GM23248 (cell line): ENCODE data around the gene RTP2. TPM values are rescaled to one million over a fixed set of nuclear protein-coding genes. Genes with fewer than 3 reads are reported as not detected.

Source experiments
- DNase-seq: peaks from one replicate; pipeline ENCODE4 v3.0.0-alpha.2; 2015
- H2AFZ ChIP-seq: fragments of 200-600 bp; sonication (generic); 2 replicates; pipeline ENCODE4 v1.6.1; 2016; ENCODE audit warnings: antibody characterized with exemption
- H3F3A ChIP-seq: fragments of 200-600 bp; sonication (generic); 2 replicates; pipeline ENCODE4 v1.6.1; 2016; ENCODE audit warnings: mild to moderate bottlenecking, antibody characterized with exemption, mixed run types; ENCODE audit not compliant: insufficient read depth
- H3K27ac ChIP-seq: fragments of 200-600 bp; sonication (generic); 2 replicates; pipeline ENCODE4 v1.5.1; 2016; ENCODE audit warnings: mild to moderate bottlenecking
- H3K27me3 ChIP-seq: fragments of 200-600 bp; sonication (generic); replicated peaks from 2 replicates; pipeline ENCODE4 v1.6.1; 2016; ENCODE audit warnings: mild to moderate bottlenecking; ENCODE audit not compliant: insufficient read depth
- H3K36me3 ChIP-seq: fragments of 200-600 bp; sonication (generic); 2 replicates; pipeline ENCODE4 v1.6.1; 2016; ENCODE audit warnings: low read depth, mild to moderate bottlenecking
- H3K4me1 ChIP-seq: fragments of 200-600 bp; sonication (generic); 2 replicates; pipeline ENCODE4 v1.6.1; 2016; ENCODE audit warnings: mild to moderate bottlenecking; ENCODE audit not compliant: insufficient read depth
- H3K4me2 ChIP-seq: fragments of 200-600 bp; sonication (generic); one replicate; pipeline ENCODE4 v1.6.1; 2016; ENCODE audit warnings: mild to moderate bottlenecking; ENCODE audit not compliant: unreplicated experiment
- H3K4me3 ChIP-seq: fragments of 200-600 bp; sonication (generic); 2 replicates; pipeline ENCODE4 v1.5.1; 2016; ENCODE audit warnings: mild to moderate bottlenecking
- H3K79me2 ChIP-seq: fragments of 200-600 bp; sonication (generic); 2 replicates; pipeline ENCODE4 v1.6.1; 2016; ENCODE audit warnings: mild to moderate bottlenecking; ENCODE audit not compliant: insufficient read depth
- H3K9ac ChIP-seq: fragments of 200-600 bp; sonication (generic); 2 replicates; pipeline ENCODE4 v1.6.1; 2016; ENCODE audit warnings: mild to moderate bottlenecking
- H3K9me2 ChIP-seq: fragments of 200-600 bp; sonication (generic); 2 replicates; pipeline ENCODE4 v1.6.1; 2016; ENCODE audit warnings: mixed run types, mild to moderate bottlenecking, moderate library complexity; ENCODE audit not compliant: insufficient read depth
- H3K9me3 ChIP-seq: fragments of 200-600 bp; sonication (generic); one replicate; pipeline ENCODE4 v1.6.1; 2017; ENCODE audit warnings: low read depth
- H4K20me1 ChIP-seq: fragments of 200-600 bp; sonication (generic); 2 replicates; pipeline ENCODE4 v1.6.0; 2016; ENCODE audit not compliant: insufficient read depth
- EZH2 ChIP-seq: fragments of 200-600 bp; sonication (generic); IDR thresholded peaks from 2 replicates; pipeline ENCODE4 v1.6.1; 2018; ENCODE audit warnings: antibody characterized with exemption, mild to moderate bottlenecking; ENCODE audit not compliant: insufficient read depth, poor library complexity, severe bottlenecking
- EZH2phosphoT487 ChIP-seq: fragments of 200-600 bp; sonication (generic); IDR thresholded peaks from 2 replicates; pipeline ENCODE4 v1.6.1; 2018; ENCODE audit warnings: antibody characterized with exemption, moderate library complexity, mild to moderate bottlenecking, low read depth; ENCODE audit not compliant: insufficient read depth
- whole genome bisulfite sequencing, 2 experiments: methylation state at CpG; one replicate each; pipeline ENCODE4 v1.1.6; 2015 to 2017; ENCODE audit warnings: low lambda C conversion rate in 2 of 2, low coverage in 1 of 2; ENCODE audit errors: missing lambda C conversion rate in 2 of 2; 5-methylcytosine and 5-hydroxymethylcytosine counted together
- in situ Hi-C: fragments of 300-500 bp; cut with MboI; formaldehyde crosslinking; loops from 2 replicates; pipeline ENCODE4 v1.15.0; 2020
- polyA plus RNA-seq: library from polyadenylated mRNA; unstranded; fragments of >200 nt; fragmentation: Nextera tagmentation; extraction: Ambion mirVana; gene quantifications from 2 replicates; pipeline ENCODE4 v1.2.1, GENCODE V29; 2016
- total RNA-seq: library from RNA; depleted of rRNA; stranded (reverse); fragments of >200 nt; shearing (Covaris generic); gene quantifications from 2 replicates; pipeline ENCODE4 v1.2.3, GENCODE V29; 2014

Gene RTP2
- total and polyA plus RNA-seq, 2 experiments from 2014 or later, result not detected

DNA sequence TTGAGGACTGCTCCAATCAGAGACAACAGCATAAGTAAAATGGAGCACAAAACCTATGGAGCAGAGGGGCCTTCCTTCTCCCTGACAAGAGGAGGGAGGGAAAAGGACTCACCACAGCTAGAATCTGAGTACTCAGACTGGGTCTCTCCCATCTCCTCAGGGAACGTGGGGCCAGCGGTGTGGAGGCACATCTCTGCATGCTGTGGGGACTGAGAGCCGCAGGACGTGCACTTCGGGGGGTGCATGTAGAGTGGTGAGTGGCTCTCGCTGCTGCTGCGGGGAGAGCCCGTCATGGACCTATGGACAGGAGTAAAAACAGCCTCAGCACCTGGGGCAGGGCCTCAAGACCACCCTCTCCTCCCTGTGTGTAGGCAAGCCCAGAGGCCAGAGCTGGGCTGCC lies 25.9 kb upstream of the RTP2 start:
- Histone ChIP-seq H3K9ac (no peak overlapping the region), H3K9me3 (no peaks in the 10 kb centered on the region), H3K79me2 (peaks cover 20% of the 10 kb centered on the region; the same call in 1 of the 2 replicates), H3K4me1 (no peaks in the 10 kb centered on the region), H3K27ac (no peak overlapping the region), H3K4me3 (no peak overlapping the region), H2AFZ (no peak overlapping the region), H3K36me3 (peaks cover 97% of the 10 kb centered on the region), H3F3A (peaks cover 6% of the 10 kb centered on the region; the same call in 1 of the 2 replicates), H3K27me3 (no peaks in the 10 kb centered on the region), H4K20me1 (0 out of 2 replicates have a peak, but pooled peaks cover 3% of the 10 kb centered on the region), H3K9me2 (no peaks in the 10 kb centered on the region), H3K4me2 (no peak overlapping the region)
- 98 to 100% methylated on average over 7 to 8 of the region's 8 CpGs for WGBS, 2 experiments
- in situ Hi-C loops, result loop anchor here (25.0 kb wide), 2 partner anchors 759 to 959 kb away; no protein-coding TSS in a partner anchor
- no peak for DNase-seq
- TF ChIP-seq EZH2phosphoT487 (no peak), EZH2 (no peak)

- Histone ChIP-seq H3K79me2 (peaks cover 6% of the 10 kb centered on the region; the same call in 1 of the 2 replicates), H4K20me1 (0 out of 2 replicates have a peak, but pooled peaks cover 3% of the 10 kb centered on the region), H3K4me1 (no peaks in the 10 kb centered on the region), H3K27ac (no peak overlapping the region), H3K36me3 (peaks cover 97% of the 10 kb centered on the region), H2AFZ (no peak overlapping the region), H3K4me3 (no peak overlapping the region), H3K9me3 (no peaks in the 10 kb centered on the region), H3K9ac (no peak overlapping the region), H3K27me3 (no peaks in the 10 kb centered on the region), H3F3A (peaks cover 17% of the 10 kb centered on the region; the same call in 1 of the 2 replicates), H3K4me2 (no peak overlapping the region), H3K9me2 (no peaks in the 10 kb centered on the region)
- no peak for DNase-seq
- 93 to 95% methylated on average over 13 of the region's 13 CpGs for WGBS, 2 experiments
- TF ChIP-seq EZH2 (no peak), EZH2phosphoT487 (no peak)
- in situ Hi-C loops, result loop anchor here (25.0 kb wide), 2 partner anchors 761 to 961 kb away; no protein-coding TSS in a partner anchor
Measured at GRCh38 chr3:187726564-187726963, 24.2 kb upstream of the RTP2 start.

DNA sequence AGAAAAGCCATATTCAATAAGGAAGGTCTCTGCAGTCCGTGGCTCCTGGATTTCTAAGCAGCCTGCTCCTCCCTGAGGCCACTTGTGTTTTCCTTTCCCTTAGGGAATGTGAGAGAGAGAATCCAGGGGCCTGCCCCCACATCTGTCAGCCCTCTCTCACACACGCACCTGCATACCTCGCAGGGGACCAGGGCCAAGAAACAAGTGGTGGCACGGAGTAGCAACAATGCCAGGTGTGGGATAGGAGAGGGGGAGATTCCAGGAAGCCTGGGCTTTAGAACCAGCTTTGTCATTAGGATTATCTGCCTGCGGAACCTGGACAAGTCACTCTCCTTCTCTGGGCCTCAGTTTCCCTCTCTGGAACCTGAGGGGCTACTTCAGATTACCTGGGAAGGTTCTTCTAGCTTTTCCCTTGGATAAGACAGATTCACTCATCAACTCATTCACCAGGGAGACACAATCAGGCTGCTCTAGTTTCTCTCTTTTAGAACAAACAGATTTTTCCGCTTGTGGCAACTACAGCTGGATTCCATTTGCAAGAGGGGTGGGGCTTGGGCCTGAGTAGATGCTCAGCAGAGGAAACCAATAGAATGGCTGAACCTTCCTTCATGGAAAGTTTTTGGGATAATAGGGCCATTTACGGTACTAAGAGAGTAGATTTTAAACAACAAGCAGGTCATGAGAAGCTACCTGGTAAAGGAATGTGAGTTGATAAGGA lies 23.5 kb upstream of the RTP2 start:
- Histone ChIP-seq H3K79me2 (no peaks in the 10 kb centered on the region), H3K27ac (no peak overlapping the region), H4K20me1 (0 out of 2 replicates have a peak, but pooled peaks cover 3% of the 10 kb centered on the region), H3F3A (peaks cover 17% of the 10 kb centered on the region; the same call in 1 of the 2 replicates), H3K36me3 (peaks cover 94% of the 10 kb centered on the region), H3K4me2 (no peak overlapping the region), H3K9me2 (no peaks in the 10 kb centered on the region), H3K27me3 (no peaks in the 10 kb centered on the region), H3K9me3 (no peaks in the 10 kb centered on the region), H2AFZ (no peak overlapping the region), H3K9ac (no peak overlapping the region), H3K4me3 (no peak overlapping the region), H3K4me1 (no peaks in the 10 kb centered on the region)
- DNase-seq, result peak; percentile 28
- WGBS, 2 experiments, result 76 to 77% methylated on average over 7 of the region's 7 CpGs
- no peak for TF ChIP-seq EZH2phosphoT487
- no peak for TF ChIP-seq EZH2
- in situ Hi-C loops, result loop anchor here (25.0 kb wide), 2 partner anchors 761 to 961 kb away; no protein-coding TSS in a partner anchor

DNA sequence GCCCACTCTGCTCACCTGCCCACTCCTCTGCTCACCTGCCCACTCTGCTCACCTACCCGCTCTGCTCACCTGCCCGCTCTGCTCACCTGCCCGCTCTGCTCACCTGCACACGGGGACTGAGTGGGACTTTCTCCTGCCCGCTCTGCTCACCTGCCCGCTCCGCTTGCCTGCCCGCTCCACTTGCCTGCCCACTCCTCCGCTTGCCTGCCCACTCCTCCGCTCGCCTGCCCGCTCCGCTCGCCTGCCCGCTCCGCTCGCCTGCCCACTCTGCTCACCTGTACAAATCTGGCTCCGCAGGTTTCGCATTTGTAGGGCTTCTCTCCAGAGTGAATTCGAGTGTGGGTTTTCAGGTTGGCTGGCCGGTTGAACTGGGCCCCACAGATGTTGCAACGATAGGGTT lies 22.9 kb upstream of the RTP2 start:
- DNase-seq, result no peak
- Histone ChIP-seq H3K9me3 (no peaks in the 10 kb centered on the region), H3K27ac (no peak overlapping the region), H3K4me1 (no peaks in the 10 kb centered on the region), H3F3A (peaks cover 17% of the 10 kb centered on the region; the same call in 1 of the 2 replicates), H2AFZ (no peak overlapping the region), H3K9ac (no peak overlapping the region), H3K4me3 (no peak overlapping the region), H3K4me2 (no peak overlapping the region), H3K79me2 (no peaks in the 10 kb centered on the region), H3K9me2 (no peaks in the 10 kb centered on the region), H4K20me1 (0 out of 2 replicates have a peak, but pooled peaks cover 3% of the 10 kb centered on the region), H3K27me3 (no peaks in the 10 kb centered on the region), H3K36me3 (peaks cover 88% of the 10 kb centered on the region)
- WGBS, 2 experiments, result 97 to 99% methylated on average over 20 to 22 of the region's 22 CpGs
- in situ Hi-C loops, result loop anchor here (25.0 kb wide), 2 partner anchors 762 to 962 kb away; no protein-coding TSS in a partner anchor
- TF ChIP-seq EZH2 (no peak), EZH2phosphoT487 (no peak)
